Endothelial cell of umbilical vein (primary cell): Measurements from ENCODE around the gene WBP2NL. TPM values are rescaled to one million over a fixed set of nuclear protein-coding genes. Genes with fewer than 3 reads are reported as not detected.

Source experiments
- BruUV-seq: library from RNA; stranded (reverse); fragments of 400-500 nt; replicated peaks from 2 replicates; lab custom pipeline; 2021; lab: Mats Ljungman, UMichigan
- CTCF ChIA-PET: fragments of 300-600, 350-600 bp; sonication (Branson Sonifier 250); formaldehyde crosslinking; loops from one replicate; lab custom pipeline; 2021; ENCODE audit warnings: antibody characterized with exemption, inconsistent platforms; lab: Charles Lee
- POLR2A ChIA-PET: fragments of 300-600, 350-600 bp; sonication (Branson Sonifier 250); formaldehyde crosslinking; loops from one replicate; lab custom pipeline; 2021; ENCODE audit warnings: antibody characterized with exemption, inconsistent platforms; lab: Charles Lee
- DNase-seq: peaks from one replicate; pipeline ENCODE4 v3.0.0-alpha.2; 2011; ENCODE audit warnings: low read depth, low spot score
- FAIRE-seq: peaks from 2 replicates; lab custom pipeline; 2011; peaks lifted over from hg19 to GRCh38; lab: Jason Lieb, UNC
- H2AFZ ChIP-seq: 2 replicates; pipeline ENCODE4 v1.6.0; 2012; ENCODE audit warnings: low read depth, low read length, control low read depth, inconsistent platforms
- H3K27ac ChIP-seq: 2 replicates; pipeline ENCODE4 v1.5.1; 2011; ENCODE audit warnings: low read depth, mild to moderate bottlenecking, control low read depth, low read length, moderate library complexity; ENCODE audit not compliant: insufficient read depth
- H3K27me3 ChIP-seq, 2 experiments: 2 replicates each; pipeline versions ENCODE4 v1.6.0 to v1.6.1; 2011; ENCODE audit warnings: low read length in 2 of 2, mixed read lengths in 1 of 2; ENCODE audit not compliant: control insufficient read depth in 2 of 2, insufficient read depth in 2 of 2
- H3K36me3 ChIP-seq, 2 experiments: 2 replicates in 1 of 2; 3 replicates in 1 of 2; pipeline ENCODE4 v1.5.1; 2011; ENCODE audit warnings: low read length in 2 of 2, mild to moderate bottlenecking in 1 of 2, moderate library complexity in 1 of 2; ENCODE audit not compliant: control insufficient read depth in 2 of 2, insufficient read depth in 2 of 2; ENCODE audit errors: extremely low read depth in 1 of 2
- H3K4me1 ChIP-seq: 3 replicates; pipeline ENCODE4 v1.5.1; 2011; ENCODE audit warnings: mild to moderate bottlenecking, low read length; ENCODE audit not compliant: control insufficient read depth, insufficient read depth; ENCODE audit errors: extremely low read depth
- H3K4me2 ChIP-seq: 2 replicates; pipeline ENCODE4 v1.6.1; 2011; ENCODE audit warnings: low read length, control low read depth, mixed read lengths; ENCODE audit not compliant: insufficient read depth
- H3K4me3 ChIP-seq, 3 experiments: fragments of 200-600 bp in 1 of 3; sonication (generic), shearing (Covaris generic) in 1 of 3; replicated peaks in 1 of 3; 2 replicates each; pipeline ENCODE4 v1.5.1; 2011 to 2016; ENCODE audit warnings: control low read depth in 3 of 3, low read length in 3 of 3, mild to moderate bottlenecking in 2 of 3, inconsistent platforms in 1 of 3, low read depth in 1 of 3, moderate library complexity in 1 of 3; ENCODE audit not compliant: insufficient read depth in 1 of 3
- H3K79me2 ChIP-seq: 2 replicates; pipeline ENCODE4 v1.6.0; 2012; ENCODE audit warnings: low read length, inconsistent platforms; ENCODE audit not compliant: control insufficient read depth, insufficient read depth
- H3K9ac ChIP-seq: replicated peaks from 2 replicates; pipeline ENCODE3; 2011; ENCODE audit warnings: low read length, control low read depth; ENCODE audit not compliant: insufficient read depth; ENCODE audit errors: extremely low read depth
- H3K9me1 ChIP-seq: replicated peaks from 3 replicates; pipeline ENCODE4 v1.6.0; 2011; ENCODE audit warnings: mild to moderate bottlenecking, low read length; ENCODE audit not compliant: control insufficient read depth, insufficient read depth; ENCODE audit errors: extremely low read depth
- H3K9me3 ChIP-seq: replicated peaks from 2 replicates; pipeline ENCODE4 v1.5.1; 2012; ENCODE audit warnings: low read length, inconsistent platforms; ENCODE audit not compliant: control insufficient read depth, insufficient read depth
- H4K20me1 ChIP-seq: replicated peaks from 2 replicates; pipeline ENCODE3; 2011; ENCODE audit warnings: mild to moderate bottlenecking, low read length; ENCODE audit not compliant: control insufficient read depth, insufficient read depth; ENCODE audit errors: extremely low read depth
- EZH2 ChIP-seq: IDR thresholded peaks from 2 replicates; pipeline ENCODE4 v1.6.1; 2012; ENCODE audit warnings: borderline replicate concordance, low read depth, mild to moderate bottlenecking, moderate library complexity, low read length, inconsistent platforms; ENCODE audit not compliant: severe bottlenecking
- FOS ChIP-seq: IDR thresholded peaks from 2 replicates; pipeline ENCODE4 v1.6.1; 2011; ENCODE audit warnings: mild to moderate bottlenecking, low read length, moderate library complexity, borderline replicate concordance; ENCODE audit not compliant: insufficient read depth
- GATA2 ChIP-seq: IDR thresholded peaks from 2 replicates; pipeline ENCODE4 v1.7.0; 2011; ENCODE audit warnings: low read depth, mild to moderate bottlenecking, moderate library complexity, mixed read lengths, low read length; ENCODE audit not compliant: insufficient read length, insufficient read depth
- JUN ChIP-seq: IDR thresholded peaks from 2 replicates; pipeline ENCODE4 v1.6.1; 2011; ENCODE audit warnings: borderline replicate concordance, low read depth; ENCODE audit not compliant: insufficient read length, insufficient read depth
- MYC ChIP-seq: IDR thresholded peaks from one replicate; pipeline ENCODE4 v1.6.1; 2011; ENCODE audit warnings: mild to moderate bottlenecking, low read depth, low read length
- POLR2A ChIP-seq: IDR thresholded peaks from 2 replicates; pipeline ENCODE4 v1.6.1; 2012; ENCODE audit warnings: low read depth, mild to moderate bottlenecking, control low read depth, low read length
- POLR2AphosphoS5 ChIP-seq: IDR thresholded peaks from 2 replicates; pipeline ENCODE4 v1.6.1; 2012; ENCODE audit warnings: low read depth, mild to moderate bottlenecking, control low read depth, low read length, moderate library complexity; ENCODE audit not compliant: insufficient read depth
- dilution Hi-C: fragments of 300-500 bp; cut with MboI; formaldehyde crosslinking; loops from one replicate; pipeline ENCODE4 v1.15.0; 2019; ENCODE audit warnings: low sequenced_read_pairs; ENCODE audit not compliant: extremely low pct_ligation_motif_present
- intact Hi-C: fragments of 100-400 bp; cut with micrococcal nuclease; formaldehyde crosslinking; loops from one replicate; pipeline ENCODE4 v1.10.0; 2022
- polyA plus RNA-seq, 4 experiments: library from polyadenylated mRNA; depleted of rRNA in 3 of 4; stranded (reverse) in 3 of 4; unstranded in 1 of 4; fragments of >200 nt; gene quantifications; 2 replicates each; pipeline versions ENCODE4 v1.2.1 to v1.2.3, GENCODE V29; 2011 to 2012; ENCODE audit warnings: missing spikeins in 1 of 4
- total RNA-seq: library from RNA; stranded (reverse); gene quantifications from 2 replicates; pipeline ENCODE4 v1.2.3, GENCODE V29; 2021
- TF ChIP-seq, protein P1 (sequence below), 2 donors: IDR thresholded peaks; 1 replicate in 1 of 2; 2 replicates in 1 of 2; pipeline ENCODE4 v1.5.1; 2011; ENCODE audit warnings: low read length in 2 of 2, mild to moderate bottlenecking in 2 of 2, moderate library complexity in 2 of 2, control low read depth in 1 of 2, inconsistent platforms in 1 of 2, low read depth in 1 of 2; ENCODE audit not compliant: insufficient read depth in 1 of 2; ENCODE audit errors: extremely low read depth in 1 of 2
- TF ChIP-seq, protein P2 (sequence below): IDR thresholded peaks from 2 replicates; pipeline ENCODE4 v1.6.1; 2011; ENCODE audit not compliant: insufficient read depth, insufficient read length

WBP2NL gene
- total and polyA plus RNA-seq, 2 donors (not counting 3 experiments of a cell fraction or from before 2014, with no cell fraction given): 0.08 to 0.27 TPM

DNA sequence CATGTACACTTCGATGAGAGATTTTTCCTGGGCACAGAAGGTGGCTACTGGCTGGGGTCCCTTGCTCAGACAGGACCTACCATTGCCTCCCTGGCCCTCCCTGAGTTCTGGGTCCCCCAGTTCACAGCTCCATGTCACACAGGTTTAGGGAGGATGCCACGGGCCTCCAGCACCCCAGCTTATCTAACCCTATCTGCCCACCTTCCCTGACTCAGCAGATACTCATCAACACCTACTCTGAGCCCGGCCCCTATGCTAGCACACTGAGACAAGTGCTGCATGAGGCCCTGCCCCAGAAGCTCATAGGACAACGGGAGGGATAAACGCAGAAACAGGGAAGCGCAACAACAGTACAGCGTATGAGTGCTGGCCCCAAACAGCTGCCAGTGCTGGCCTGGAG lies 62.5 kb downstream of the WBP2NL start:
- TF ChIP-seq, protein P1, sequence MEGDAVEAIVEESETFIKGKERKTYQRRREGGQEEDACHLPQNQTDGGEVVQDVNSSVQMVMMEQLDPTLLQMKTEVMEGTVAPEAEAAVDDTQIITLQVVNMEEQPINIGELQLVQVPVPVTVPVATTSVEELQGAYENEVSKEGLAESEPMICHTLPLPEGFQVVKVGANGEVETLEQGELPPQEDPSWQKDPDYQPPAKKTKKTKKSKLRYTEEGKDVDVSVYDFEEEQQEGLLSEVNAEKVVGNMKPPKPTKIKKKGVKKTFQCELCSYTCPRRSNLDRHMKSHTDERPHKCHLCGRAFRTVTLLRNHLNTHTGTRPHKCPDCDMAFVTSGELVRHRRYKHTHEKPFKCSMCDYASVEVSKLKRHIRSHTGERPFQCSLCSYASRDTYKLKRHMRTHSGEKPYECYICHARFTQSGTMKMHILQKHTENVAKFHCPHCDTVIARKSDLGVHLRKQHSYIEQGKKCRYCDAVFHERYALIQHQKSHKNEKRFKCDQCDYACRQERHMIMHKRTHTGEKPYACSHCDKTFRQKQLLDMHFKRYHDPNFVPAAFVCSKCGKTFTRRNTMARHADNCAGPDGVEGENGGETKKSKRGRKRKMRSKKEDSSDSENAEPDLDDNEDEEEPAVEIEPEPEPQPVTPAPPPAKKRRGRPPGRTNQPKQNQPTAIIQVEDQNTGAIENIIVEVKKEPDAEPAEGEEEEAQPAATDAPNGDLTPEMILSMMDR (IDR thresholded peaks at IDR 0.05; ENCODE audit: extremely low read depth in 1 of 2, insufficient read depth in 1 of 2, low read depth in 1 of 2, low read length in 2 of 2): no peak
- no peak for TF ChIP-seq GATA2
- TF ChIP-seq POLR2A: no peak
- TF ChIP-seq FOS: no peak
- no peak for TF ChIP-seq POLR2AphosphoS5
- TF ChIP-seq JUN: no peak
- no peak for TF ChIP-seq EZH2
- no peak for TF ChIP-seq MYC
- TF ChIP-seq, protein P2, sequence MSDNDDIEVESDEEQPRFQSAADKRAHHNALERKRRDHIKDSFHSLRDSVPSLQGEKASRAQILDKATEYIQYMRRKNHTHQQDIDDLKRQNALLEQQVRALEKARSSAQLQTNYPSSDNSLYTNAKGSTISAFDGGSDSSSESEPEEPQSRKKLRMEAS: no peak

More for the DNA sequence above, 62.5 kb downstream of the WBP2NL start:
- Histone ChIP-seq H3K4me2 (no peak overlapping the region), H4K20me1 (no peaks in the 10 kb centered on the region), H2AFZ (no peak overlapping the region), H3K36me3 (peaks cover 5 to 9% of the 10 kb centered on the region in 2 experiments), H3K4me1 (no peaks in the 10 kb centered on the region), H3K27me3 (no peaks in the 10 kb centered on the region), H3K4me3 (no peak overlapping the region), H3K9me3 (no peaks in the 10 kb centered on the region), H3K27ac (no peak overlapping the region), H3K79me2 (no peaks in the 10 kb centered on the region), H3K9me1 (no peaks in the 10 kb centered on the region), H3K9ac (no peak overlapping the region)
- DNase-seq (no peak), FAIRE-seq (no peak)
- intact Hi-C loops: no loop called here
- dilution Hi-C loops: no loop called here
- ChIA-PET CTCF (interaction anchor here (0.7 kb wide), 1 partner anchor 41 kb away, joined by 4 read pairs; no protein-coding TSS in a partner anchor), POLR2A (no interaction called here)
- no TSS peak for BruUV-seq
